K562 (cell line): ENCODE results near the gene GAPDH. TPM values are rescaled to one million over a fixed set of nuclear protein-coding genes. Genes with fewer than 3 reads are reported as not detected.
A peak's percentile ranks its signal among the peaks of the same experiment; 100 is the strongest.

Experiments used
- ATAC-seq: fragments of 200-7000 bp; cut with Tn5 transposase; 3 replicates; pipeline ENCODE4 v1.9.1; 2020; ENCODE audit warnings: moderate library complexity
- BruUV-seq: library from RNA; stranded (reverse); fragments of 400-500 nt; replicated peaks from 2 replicates; lab custom pipeline; 2021; lab: Mats Ljungman, UMichigan
- CTCF ChIA-PET: fragments of 300-600 bp; formaldehyde crosslinking; extraction: SDS; loops from one replicate; lab custom pipeline; 2021; ENCODE audit warnings: low intra/inter-chr PET ratio; lab: Yijun Ruan, JAX
- POLR2A ChIA-PET: fragments of 300-600, 350-650 bp; sonication (Branson Sonifier 250); formaldehyde crosslinking; extraction: SDS; loops from one replicate; lab custom pipeline; 2021; ENCODE audit warnings: antibody characterized with exemption, inconsistent platforms; lab: Yijun Ruan, JAX
- DNase-seq, 4 experiments: peaks; one replicate each; pipeline versions ENCODE4 v3.0.0 to v3.0.0-alpha.2; 2011 to 2018; ENCODE audit warnings: low spot score in 3 of 4, mixed read lengths in 3 of 4; ENCODE audit errors: extremely low read depth in 1 of 4
- FAIRE-seq: peaks from 2 replicates; lab custom pipeline; 2011; peaks lifted over from hg19 to GRCh38; lab: Jason Lieb, UNC
- H2AFZ ChIP-seq: 2 replicates; pipeline ENCODE4 v1.6.0; 2011; ENCODE audit warnings: low read depth, low read length, control low read depth, inconsistent platforms
- H3K27ac ChIP-seq: fragments of 200-600 bp; 3 replicates; pipeline ENCODE4 v1.8.0; 2011; ENCODE audit warnings: low read depth, mild to moderate bottlenecking, control low read depth, inconsistent platforms, low read length, moderate library complexity, mixed read lengths; ENCODE audit errors: extremely low read depth
- H3K27me3 ChIP-seq, 2 experiments: fragments of 300-600 bp in 1 of 2; 2 replicates in 1 of 2; 3 replicates in 1 of 2; pipeline versions ENCODE4 v1.6.0 to v1.8.0; 2011; ENCODE audit warnings: inconsistent platforms in 2 of 2, low read length in 2 of 2, mild to moderate bottlenecking in 1 of 2, mixed read lengths in 1 of 2, moderate library complexity in 1 of 2; ENCODE audit not compliant: control insufficient read depth in 2 of 2, insufficient read depth in 2 of 2
- H3K36me3 ChIP-seq: fragments of 300-600 bp; 3 replicates; pipeline ENCODE4 v1.8.0; 2011; ENCODE audit warnings: mild to moderate bottlenecking, low read length, inconsistent platforms; ENCODE audit not compliant: control insufficient read depth, insufficient read depth
- H3K4me1 ChIP-seq, 2 experiments: fragments of 200-600 bp in 1 of 2; replicated peaks in 1 of 2; 2 replicates in 1 of 2; 3 replicates in 1 of 2; pipeline versions ENCODE4 v1.5.1 to v1.8.0; 2011; ENCODE audit warnings: inconsistent platforms in 2 of 2, low read length in 2 of 2, mild to moderate bottlenecking in 1 of 2, mixed read lengths in 1 of 2, moderate library complexity in 1 of 2; ENCODE audit not compliant: control insufficient read depth in 2 of 2, insufficient read depth in 2 of 2
- H3K4me2 ChIP-seq: 2 replicates; pipeline ENCODE4 v1.6.1; 2011; ENCODE audit warnings: low read length, control low read depth, inconsistent platforms, mixed read lengths; ENCODE audit not compliant: insufficient read depth
- H3K4me3 ChIP-seq: fragments of 200-600 bp; sonication (generic), shearing (Covaris generic); 2 replicates; pipeline ENCODE4 v1.5.1; 2016; ENCODE audit warnings: control low read depth, inconsistent platforms
- H3K79me2 ChIP-seq: fragments of 200-600 bp; 3 replicates; pipeline ENCODE4 v1.8.0; 2011; ENCODE audit warnings: low read length, inconsistent platforms; ENCODE audit not compliant: control insufficient read depth, insufficient read depth
- H3K9ac ChIP-seq, 2 experiments: 2 replicates each; pipeline versions ENCODE4 v1.6.0 to v1.6.1; 2011; ENCODE audit warnings: low read depth in 2 of 2, low read length in 2 of 2, control low read depth in 1 of 2, inconsistent platforms in 1 of 2, mild to moderate bottlenecking in 1 of 2, mixed read lengths in 1 of 2; ENCODE audit not compliant: insufficient read depth in 1 of 2
- H3K9me1 ChIP-seq: one replicate; pipeline ENCODE4 v1.6.0; 2011; ENCODE audit warnings: inconsistent platforms, mild to moderate bottlenecking, low read length, moderate library complexity; ENCODE audit not compliant: control insufficient read depth, insufficient read depth
- H3K9me3 ChIP-seq: replicated peaks from 2 replicates; pipeline ENCODE4 v1.5.1; 2011; ENCODE audit warnings: low read depth, low read length, inconsistent platforms; ENCODE audit not compliant: control insufficient read depth, insufficient read depth
- H4K20me1 ChIP-seq: replicated peaks from 2 replicates; pipeline ENCODE4 v1.6.1; 2011; ENCODE audit warnings: low read length, inconsistent platforms, mixed read lengths; ENCODE audit not compliant: control insufficient read depth, insufficient read depth
- EGR1 ChIP-seq: fragments of 450-650 bp; conservative IDR thresholded peaks from 2 replicates; pipeline ENCODE4 v1.6.1; 2017; ENCODE audit warnings: mild to moderate bottlenecking
- ETV1 ChIP-seq: fragments of 450-650 bp; conservative IDR thresholded peaks from 2 replicates; pipeline ENCODE4 v1.6.1; 2016; ENCODE audit warnings: missing genetic modification characterization, control low read depth, low read depth, missing compliant biosample characterization
- FIP1L1 ChIP-seq: fragments of 200-400 bp; formaldehyde crosslinking; IDR thresholded peaks from 2 replicates; pipeline ENCODE4 v1.6.1; 2018; ENCODE audit warnings: mild to moderate bottlenecking, low read depth, low read length; ENCODE audit not compliant: poor library complexity, severe bottlenecking
- LEF1 ChIP-seq: fragments of 450-650 bp; IDR thresholded peaks from 2 replicates; pipeline ENCODE4 v1.6.1; 2016; ENCODE audit warnings: mild to moderate bottlenecking
- SMAD2 ChIP-seq: fragments of 150-350 bp; IDR thresholded peaks from 2 replicates; pipeline ENCODE4 v1.6.1; 2014; ENCODE audit warnings: low read depth, mild to moderate bottlenecking, low read length
- ZKSCAN8 ChIP-seq: fragments of 200-800 bp; sonication (Bioruptor generic); IDR thresholded peaks from 2 replicates; pipeline ENCODE4 v1.6.1; 2016; ENCODE audit warnings: missing genetic modification characterization, missing compliant biosample characterization
- ZNF316 ChIP-seq: fragments of 450-650 bp; IDR thresholded peaks from 2 replicates; pipeline ENCODE4 v1.6.1; 2016
- ZNF592 ChIP-seq: fragments of 450-650 bp; IDR thresholded peaks from 2 replicates; pipeline ENCODE4 v1.6.1; 2017; ENCODE audit warnings: antibody characterized with exemption, mild to moderate bottlenecking
- WGBS: fragments of 100-300 bp; shearing (Covaris generic); methylation state at CpG from one replicate; pipeline ENCODE4 v1.1.6; 2016; ENCODE audit warnings: low coverage, mixed read lengths; ENCODE audit not compliant: insufficient coverage; ENCODE audit errors: missing lambda C conversion rate; 5-methylcytosine and 5-hydroxymethylcytosine counted together
- in situ Hi-C: fragments of 300-500 bp; cut with MboI; formaldehyde crosslinking; loops from 4 replicates; pipeline ENCODE4 v1.15.0; 2018; ENCODE audit warnings: inconsistent platforms, mixed read lengths
- intact Hi-C: fragments of 100-400 bp; cut with micrococcal nuclease; formaldehyde crosslinking; loops from 2 replicates; pipeline ENCODE4 v1.14.2; 2022
- polyA plus RNA-seq, 8 experiments: library from polyadenylated mRNA; depleted of rRNA in 4 of 8; stranded (reverse) in 5 of 8; unstranded in 3 of 8; fragments of >200 nt; fragmentation: Nextera tagmentation in 2 of 8; fragmentation: Illumina TruSeq in 1 of 8; extraction: Ambion mirVana in 2 of 8; extraction: Trizol in 1 of 8; gene quantifications; 2 replicates each; pipeline versions ENCODE4 v1.2.1 to v1.2.3, GENCODE V29; 2011 to 2014; ENCODE audit warnings: inconsistent platforms in 1 of 8, missing spikeins in 1 of 8
- total RNA-seq, 7 experiments: library from RNA; depleted of rRNA in 6 of 7; stranded (reverse); fragments of >200 nt in 6 of 7; fragmentation: Illumina TruSeq in 2 of 7; extraction: Trizol in 2 of 7; gene quantifications; 2 replicates each; pipeline versions ENCODE4 v1.2.1 to v1.2.3, GENCODE V29; 2011 to 2021; ENCODE audit warnings: low replicate concordance in 1 of 7
- TF ChIP-seq, protein P1 (sequence below): fragments of 250-450 bp; sonication (Bioruptor Pico); IDR thresholded peaks from 2 replicates; pipeline ENCODE4 v1.8.0; 2022; ENCODE audit warnings: inconsistent platforms, mild to moderate bottlenecking, moderate library complexity, borderline replicate concordance

Gene GAPDH
- total and polyA plus RNA-seq, 9 of the 15 experiments (the other 6 are each of a cell fraction or from before 2014, with no cell fraction given) = 2,206 to 6,793 (median 4,217) TPM

DNA sequence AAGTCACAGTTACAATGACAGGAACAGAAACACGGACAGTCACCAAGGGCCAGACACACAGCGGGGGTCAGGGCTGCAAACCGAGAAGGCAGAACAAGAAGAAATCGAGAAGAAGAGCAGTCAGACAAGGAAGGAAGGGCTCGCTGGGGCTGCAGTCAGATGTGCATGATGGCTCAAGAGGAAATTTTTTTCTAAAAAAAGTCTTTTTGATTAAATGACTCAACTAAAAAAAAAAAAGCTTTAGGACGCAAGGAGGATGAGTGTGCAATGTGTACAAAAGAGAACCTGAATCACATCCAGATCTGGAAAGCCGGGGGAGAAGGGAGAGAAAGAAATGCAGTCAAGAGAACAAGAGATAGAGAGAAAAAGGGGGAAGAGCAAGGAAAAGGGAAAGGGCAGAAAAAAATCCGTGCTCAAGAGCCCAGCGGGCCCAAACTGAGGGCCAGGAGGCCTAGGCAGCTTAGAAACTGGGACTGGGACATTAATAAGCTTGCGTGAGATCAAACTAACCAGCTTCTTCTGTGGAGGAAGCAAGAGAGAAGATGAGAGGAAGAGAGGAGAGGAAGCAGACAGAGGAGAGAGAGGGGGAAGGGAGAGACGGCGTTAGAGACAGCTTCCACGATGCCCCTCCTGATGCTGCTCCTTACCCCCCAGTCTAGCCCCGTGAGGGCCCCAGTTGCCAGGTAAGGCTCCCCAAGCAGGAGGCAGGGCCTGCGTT lies 14.8 kb downstream of the GAPDH start:
- Histone ChIP-seq H3K27ac (no peak overlapping the region), H3K9ac (no peak overlapping the region), H2AFZ (no peak overlapping the region), H4K20me1 (no peaks in the 10 kb centered on the region), H3K79me2 (no peaks in the 10 kb centered on the region), H3K4me2 (no peak overlapping the region), H3K9me1 (no peaks in the 10 kb centered on the region), H3K4me1 (peaks cover 27 to 57% of the 10 kb centered on the region in 2 experiments; a peak in 4 of 5 replicates), H3K27me3 (no peaks in the 10 kb centered on the region), H3K4me3 (no peak overlapping the region), H3K36me3 (no peaks in the 10 kb centered on the region), H3K9me3 (no peaks in the 10 kb centered on the region)
- DNase-seq (no peak), FAIRE-seq (no peak), ATAC-seq (no peak)
- in situ Hi-C loops (no loop called here), intact Hi-C loops (no loop called here)
- TF ChIP-seq ZNF316 (0 out of 2 replicates have a peak, but pooled peaks have one; percentile 5), SMAD2 (no peak)
- 67% methylated on average over 5 of the region's 15 CpGs for WGBS
- BruUV-seq = no TSS peak
- POLR2A ChIA-PET = interaction anchor here (0.5 kb wide), 1 partner anchor 199 kb away, joined by 3 read pairs; no protein-coding TSS in a partner anchor
- CTCF ChIA-PET = no interaction called here

DNA sequence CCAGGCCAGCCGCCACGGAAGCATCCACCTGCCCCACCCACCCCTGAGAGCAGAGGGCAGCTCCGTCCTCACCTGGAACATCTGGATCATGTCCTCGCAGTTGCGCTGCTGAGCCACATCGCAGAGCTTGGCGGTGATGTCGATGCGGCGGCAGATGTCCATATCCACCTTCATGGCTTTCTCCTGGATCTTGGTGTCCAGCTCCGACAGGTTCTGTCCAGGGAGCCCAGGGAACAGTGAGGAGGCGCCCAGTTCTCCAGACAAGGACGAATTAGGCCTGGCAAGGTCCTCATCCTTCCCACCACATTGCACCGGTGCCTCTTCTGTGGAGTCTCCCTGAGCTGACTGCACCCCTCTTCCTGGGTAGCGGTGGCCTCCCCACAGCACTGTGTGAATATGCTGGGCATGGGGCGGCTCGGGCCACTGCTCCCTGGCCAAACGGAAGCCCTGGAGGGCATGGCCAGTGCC lies 15.4 kb downstream of the GAPDH start:
- FAIRE-seq = no peak
- BruUV-seq = no TSS peak
- H3K27ac ChIP-seq = no peak overlapping the region
- intact Hi-C loops = loop anchor here (5.0 to 10.0 kb wide), 2 partner anchors 138 to 275 kb away; partner anchors contain the start of genes GPR162, P3H3 and ZNF384
- no peaks in the 10 kb centered on the region for H3K9me1 ChIP-seq
- no peak overlapping the region; a peak in 1 of 4 replicates for H3K9ac ChIP-seq
- H3K9me3 ChIP-seq = no peaks in the 10 kb centered on the region
- in situ Hi-C loops = no loop called here
- H3K4me2 ChIP-seq = no peak overlapping the region
- H3K79me2 ChIP-seq = no peaks in the 10 kb centered on the region
- H3K36me3 ChIP-seq = no peaks in the 10 kb centered on the region
- no peaks in the 10 kb centered on the region for H3K27me3 ChIP-seq
- POLR2A ChIA-PET = interaction anchor here (0.6 kb wide), 1 partner anchor 193 kb away, joined by 3 read pairs; no protein-coding TSS in a partner anchor
- CTCF ChIA-PET = no interaction called here
- peaks cover 26 to 56% of the 10 kb centered on the region in 2 experiments; a peak in 4 of 5 replicates for H3K4me1 ChIP-seq
- no peak for DNase-seq
- no peak for ATAC-seq
- H3K4me3 ChIP-seq = no peak overlapping the region
- no peaks in the 10 kb centered on the region for H4K20me1 ChIP-seq
- 84% methylated on average over 14 of the region's 18 CpGs for WGBS
- no peak overlapping the region for H2AFZ ChIP-seq
- TF ChIP-seq ZKSCAN8 (CRISPR knock-in tag) (no peak), FIP1L1 (no peak), ETV1 (tag) (no peak), LEF1 (no peak), ZNF592 (no peak), EGR1 (no peak)
- TF ChIP-seq, protein P1, sequence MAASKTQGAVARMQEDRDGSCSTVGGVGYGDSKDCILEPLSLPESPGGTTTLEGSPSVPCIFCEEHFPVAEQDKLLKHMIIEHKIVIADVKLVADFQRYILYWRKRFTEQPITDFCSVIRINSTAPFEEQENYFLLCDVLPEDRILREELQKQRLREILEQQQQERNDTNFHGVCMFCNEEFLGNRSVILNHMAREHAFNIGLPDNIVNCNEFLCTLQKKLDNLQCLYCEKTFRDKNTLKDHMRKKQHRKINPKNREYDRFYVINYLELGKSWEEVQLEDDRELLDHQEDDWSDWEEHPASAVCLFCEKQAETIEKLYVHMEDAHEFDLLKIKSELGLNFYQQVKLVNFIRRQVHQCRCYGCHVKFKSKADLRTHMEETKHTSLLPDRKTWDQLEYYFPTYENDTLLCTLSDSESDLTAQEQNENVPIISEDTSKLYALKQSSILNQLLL (CRISPR knock-in tag) = no peak
